ENCODE results near the gene TBCD. TPM values are rescaled to one million over a fixed set of nuclear protein-coding genes. Genes with fewer than 3 reads are reported as not detected.

The TBCD gene
- total RNA-seq, 1 donor from 2014 or later: 40.4 TPM

- no peak for DNase-seq
These were observed 174.2 kb downstream of the TBCD start for GRCh38 chr17:82926081-82926480.

- DNase-seq: no peak
These were observed 174.9 kb downstream of the TBCD start for GRCh38 chr17:82926716-82927115.

- no peak for DNase-seq
These were observed 175.4 kb downstream of the TBCD start for GRCh38 chr17:82927311-82927660.

- no peak for DNase-seq
These were observed 176.1 kb downstream of the TBCD start for GRCh38 chr17:82927661-82928601.

- no peak for DNase-seq
These were observed 177.3 kb downstream of the TBCD start for GRCh38 chr17:82929011-82929622.

- no peak for DNase-seq
These were observed 177.8 kb downstream of the TBCD start for GRCh38 chr17:82929676-82930042.

- no peak for DNase-seq
These were observed 178.4 kb downstream of the TBCD start for GRCh38 chr17:82930043-82930923.

GRCh38 chr17:82930924-82931698 lies 179.2 kb downstream of the TBCD start:
- no peak for DNase-seq

- DNase-seq: peak; percentile 48
These were observed 180.0 kb downstream of the TBCD start for GRCh38 chr17:82931699-82932517.

- no peak for DNase-seq
These were observed 180.8 kb downstream of the TBCD start for GRCh38 chr17:82932518-82933310.

- DNase-seq: no peak
These were observed 182.0 kb downstream of the TBCD start for GRCh38 chr17:82933911-82934310.

GRCh38 chr17:82935966-82936767 lies 184.3 kb downstream of the TBCD start:
- DNase-seq: no peak

- no peak for DNase-seq
These were observed 184.9 kb downstream of the TBCD start for GRCh38 chr17:82936768-82937171.

- no peak for DNase-seq
These were observed 185.8 kb downstream of the TBCD start for GRCh38 chr17:82937411-82938371.

- no peak for DNase-seq
These were observed 186.6 kb downstream of the TBCD start for GRCh38 chr17:82938486-82938872.

- DNase-seq: no peak
These were observed 187.2 kb downstream of the TBCD start for GRCh38 chr17:82938873-82939620.

- no peak for DNase-seq
These were observed 187.8 kb downstream of the TBCD start for GRCh38 chr17:82939621-82940135.
